Neuronal stem cell (in vitro differentiated cells): ENCODE data around the gene QRICH1.

ENCODE experiments used
- DNase-seq: peaks from one replicate; pipeline ENCODE4 v3.0.0-alpha.2; 2013; ENCODE audit warnings: low spot score
- H2AFZ ChIP-seq: one replicate; pipeline ENCODE4 v1.6.1; 2013; ENCODE audit warnings: mild to moderate bottlenecking, low read length, inconsistent platforms
- H2AK5ac ChIP-seq: 2 replicates; pipeline ENCODE4 v1.6.1; 2013; ENCODE audit warnings: low read depth, mild to moderate bottlenecking, inconsistent platforms, low read length, moderate library complexity, mixed read lengths
- H2BK120ac ChIP-seq: 2 replicates; pipeline ENCODE4 v1.6.1; 2013; ENCODE audit warnings: low read depth, mild to moderate bottlenecking, inconsistent platforms, low read length, moderate library complexity, mixed read lengths
- H2BK12ac ChIP-seq: one replicate; pipeline ENCODE4 v1.6.1; 2013; ENCODE audit warnings: low read length, inconsistent platforms
- H2BK15ac ChIP-seq: 2 replicates; pipeline ENCODE4 v1.6.1; 2013; ENCODE audit warnings: mild to moderate bottlenecking, low read length, inconsistent platforms, mixed read lengths
- H2BK5ac ChIP-seq: one replicate; pipeline ENCODE4 v1.6.1; 2013; ENCODE audit warnings: inconsistent platforms, mild to moderate bottlenecking, low read length, moderate library complexity
- H3K14ac ChIP-seq: one replicate; pipeline ENCODE4 v1.6.1; 2013; ENCODE audit warnings: low read length, inconsistent platforms
- H3K18ac ChIP-seq: 2 replicates; pipeline ENCODE4 v1.6.1; 2013; ENCODE audit warnings: low read length, inconsistent platforms
- H3K23ac ChIP-seq: 2 replicates; pipeline ENCODE4 v1.6.1; 2013; ENCODE audit warnings: low read depth, mild to moderate bottlenecking, mixed read lengths, low read length, inconsistent platforms; ENCODE audit not compliant: poor library complexity
- H3K27ac ChIP-seq: replicated peaks from 3 replicates; pipeline ENCODE4 v1.5.1; 2013; ENCODE audit warnings: low read length, inconsistent platforms
- H3K27me3 ChIP-seq, 3 experiments: 2 replicates each; pipeline ENCODE4 v1.6.1; 2013; ENCODE audit warnings: low read length in 3 of 3, mild to moderate bottlenecking in 2 of 3, inconsistent platforms in 1 of 3, low read depth in 1 of 3, mixed read lengths in 1 of 3, moderate library complexity in 1 of 3; ENCODE audit not compliant: control insufficient read depth in 3 of 3, insufficient read depth in 3 of 3
- H3K36me3 ChIP-seq, 2 donors: replicated peaks in 1 of 2; 2 replicates each; pipeline ENCODE4 v1.6.1; 2013; ENCODE audit warnings: low read length in 2 of 2; ENCODE audit not compliant: control insufficient read depth in 2 of 2, insufficient read depth in 2 of 2
- H3K4ac ChIP-seq: 2 replicates; pipeline ENCODE4 v1.6.1; 2013; ENCODE audit warnings: inconsistent platforms, mild to moderate bottlenecking, low read length, moderate library complexity
- H3K4me1 ChIP-seq, 2 donors: 1 replicate in 1 of 2; 2 replicates in 1 of 2; pipeline ENCODE4 v1.6.1; 2013; ENCODE audit warnings: low read length in 2 of 2, low read depth in 1 of 2; ENCODE audit not compliant: control insufficient read depth in 2 of 2, insufficient read depth in 1 of 2
- H3K4me2 ChIP-seq: one replicate; pipeline ENCODE4 v1.6.1; 2013; ENCODE audit warnings: mild to moderate bottlenecking, low read length, inconsistent platforms; ENCODE audit not compliant: insufficient read depth, poor library complexity, severe bottlenecking
- H3K4me3 ChIP-seq, 2 donors: 2 replicates each; pipeline ENCODE4 v1.5.1; 2013; ENCODE audit warnings: low read length in 2 of 2, mild to moderate bottlenecking in 2 of 2, inconsistent platforms in 1 of 2, moderate library complexity in 1 of 2
- H3K79me1 ChIP-seq: one replicate; pipeline ENCODE4 v1.6.1; 2013; ENCODE audit warnings: low read depth, mild to moderate bottlenecking, inconsistent platforms, low read length, moderate library complexity
- H3K9ac ChIP-seq: one replicate; pipeline ENCODE4 v1.6.1; 2013; ENCODE audit warnings: mild to moderate bottlenecking, low read depth, low read length, inconsistent platforms; ENCODE audit not compliant: poor library complexity
- H3K9me3 ChIP-seq, 2 donors: replicated peaks in 1 of 2; 2 replicates each; pipeline versions ENCODE3 to v1.6.1; 2013; ENCODE audit warnings: low read length in 2 of 2, mild to moderate bottlenecking in 2 of 2, inconsistent platforms in 1 of 2, low read depth in 1 of 2, mixed read lengths in 1 of 2, moderate library complexity in 1 of 2; ENCODE audit not compliant: control insufficient read depth in 2 of 2, insufficient read depth in 1 of 2
- H4K8ac ChIP-seq: one replicate; pipeline ENCODE4 v1.6.1; 2013; ENCODE audit warnings: low read depth, mild to moderate bottlenecking, inconsistent platforms, low read length, moderate library complexity
- H4K91ac ChIP-seq: one replicate; pipeline ENCODE4 v1.6.1; 2013; ENCODE audit warnings: low read length, low read depth, mild to moderate bottlenecking, inconsistent platforms; ENCODE audit not compliant: poor library complexity
- WGBS, 2 donors: extraction: QIAGEN DNeasy Blood & Tissue Kit; methylation state at CpG; one replicate each; pipeline ENCODE4 v1.1.7; 2013; ENCODE audit warnings: missing lambda C conversion rate in 2 of 2, mixed read lengths in 1 of 2; ENCODE audit not compliant: insufficient read length in 2 of 2, insufficient replicate concordance in 1 of 2; ENCODE audit errors: extremely low coverage in 2 of 2; 5-methylcytosine and 5-hydroxymethylcytosine counted together

The QRICH1 gene

DNA sequence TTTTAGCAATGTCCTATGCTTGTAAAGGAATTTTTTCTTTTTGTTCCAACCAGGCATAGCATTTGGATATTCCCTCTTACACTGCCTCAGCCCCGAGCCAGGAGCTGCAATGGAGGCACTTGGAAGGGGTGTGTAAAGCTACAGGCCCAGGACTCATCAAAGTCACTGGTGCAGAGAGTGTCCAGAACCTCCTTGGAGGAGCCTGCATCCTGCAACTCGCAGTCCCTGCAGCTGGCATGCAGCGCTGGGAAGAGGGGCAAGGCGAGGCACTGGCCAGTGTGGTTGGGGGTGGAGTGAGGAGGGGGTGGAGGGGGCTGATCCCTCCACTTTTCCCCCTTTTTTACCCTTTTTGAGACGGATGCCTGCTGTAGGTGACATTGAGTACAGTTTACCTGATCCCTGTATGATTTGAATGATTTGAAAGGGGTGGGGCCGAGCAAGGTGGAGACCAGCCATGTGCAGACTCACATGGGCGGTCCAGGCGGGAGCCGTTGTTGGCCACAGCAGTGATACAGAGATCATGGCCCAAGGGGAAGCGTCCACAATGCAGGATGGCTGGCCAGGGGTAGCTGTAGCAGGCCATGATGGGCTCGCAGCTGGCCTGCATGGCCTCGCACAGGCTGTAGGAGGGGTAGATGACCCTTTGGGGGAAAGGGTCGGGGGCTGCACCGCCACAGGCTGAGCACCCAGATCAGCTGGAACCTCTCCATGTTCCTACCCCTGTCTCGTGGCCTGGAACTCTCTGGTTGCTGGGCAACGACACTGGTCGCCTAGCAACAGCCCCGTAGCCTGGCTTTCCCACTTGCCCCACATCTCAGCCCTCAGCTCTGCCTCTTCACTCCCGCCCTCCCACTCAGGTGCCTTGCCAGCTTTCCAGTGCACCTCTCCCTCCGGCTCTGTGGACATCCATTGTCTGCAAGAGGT lies 95.9 kb downstream of the QRICH1 start:
- WGBS, 2 donors = no CpG with 5 or more reads among the region's 20 CpGs
- Histone ChIP-seq H4K91ac (no peak overlapping the region), H2BK15ac (no peak overlapping the region), H2AFZ (no peak overlapping the region), H3K9ac (peak overlapping the region; percentile 78), H3K27ac (peak overlapping the region; percentile 11), H3K23ac (peak overlapping the region; percentile 69), H2BK120ac (no peak overlapping the region), H3K9me3 (no peaks in the 10 kb centered on the region), H3K36me3 (peaks cover 4 to 22% of the 10 kb centered on the region in 2 donors), H2BK12ac (no peak overlapping the region), H2BK5ac (no peak overlapping the region), H3K4ac (no peak overlapping the region), H4K8ac (peak overlapping the region; percentile 75), H2AK5ac (peak overlapping the region; percentile 64), H3K4me3 (no peak overlapping the region), H3K4me2 (no peak overlapping the region), H3K18ac (peak overlapping the region; percentile 49), H3K14ac (no peak overlapping the region), H3K4me1 (peaks cover 20 to 27% of the 10 kb centered on the region in 2 donors), H3K79me1 (no peaks in the 10 kb centered on the region), H3K27me3 (no peaks in the 10 kb centered on the region)
- no peak for DNase-seq

DNA sequence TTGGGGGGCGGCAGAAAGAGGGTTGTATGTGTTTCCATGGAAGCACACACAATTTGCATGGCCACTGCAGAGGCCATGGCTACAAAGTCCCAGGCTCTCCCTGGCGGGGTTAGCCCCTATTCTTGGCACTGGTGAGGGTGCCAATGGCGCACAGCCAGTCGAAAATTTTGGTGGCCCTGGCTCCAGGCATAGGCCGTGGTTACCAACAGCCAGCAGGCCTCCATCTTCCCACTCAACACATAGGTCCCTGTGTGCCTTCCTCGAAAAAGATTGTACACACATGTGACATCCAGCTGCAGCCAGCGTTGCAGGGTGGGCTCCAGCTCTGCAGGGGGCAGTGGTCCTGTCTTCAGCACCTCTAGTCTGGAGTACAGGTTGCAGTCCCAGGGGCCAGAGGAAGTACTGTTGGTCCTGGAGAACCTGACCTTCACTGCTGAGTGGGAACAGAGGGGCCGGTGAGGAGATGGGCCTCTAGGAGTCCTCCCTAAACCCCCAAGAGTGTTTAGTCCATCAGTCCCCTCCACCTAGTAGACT lies 96.7 kb downstream of the QRICH1 start:
- Histone ChIP-seq H2BK5ac (peak overlapping the region; percentile 3), H3K9ac (no peak overlapping the region), H3K4me3 (no peak overlapping the region), H4K91ac (no peak overlapping the region), H2BK120ac (no peak overlapping the region), H3K18ac (peak overlapping the region; percentile 25), H2BK15ac (no peak overlapping the region), H2AK5ac (no peak overlapping the region), H3K4ac (no peak overlapping the region), H3K9me3 (no peaks in the 10 kb centered on the region), H3K23ac (peak overlapping the region; percentile 29), H3K4me1 (peaks cover 20 to 27% of the 10 kb centered on the region in 2 donors), H3K27me3 (no peaks in the 10 kb centered on the region), H2BK12ac (no peak overlapping the region), H2AFZ (no peak overlapping the region), H3K27ac (no peak overlapping the region), H3K4me2 (no peak overlapping the region), H3K79me1 (no peaks in the 10 kb centered on the region), H4K8ac (no peak overlapping the region), H3K14ac (no peak overlapping the region), H3K36me3 (peaks cover 2 to 22% of the 10 kb centered on the region in 2 donors)
- no peak for DNase-seq
- no CpG with 5 or more reads among the region's 8 CpGs for WGBS, 2 donors

DNA sequence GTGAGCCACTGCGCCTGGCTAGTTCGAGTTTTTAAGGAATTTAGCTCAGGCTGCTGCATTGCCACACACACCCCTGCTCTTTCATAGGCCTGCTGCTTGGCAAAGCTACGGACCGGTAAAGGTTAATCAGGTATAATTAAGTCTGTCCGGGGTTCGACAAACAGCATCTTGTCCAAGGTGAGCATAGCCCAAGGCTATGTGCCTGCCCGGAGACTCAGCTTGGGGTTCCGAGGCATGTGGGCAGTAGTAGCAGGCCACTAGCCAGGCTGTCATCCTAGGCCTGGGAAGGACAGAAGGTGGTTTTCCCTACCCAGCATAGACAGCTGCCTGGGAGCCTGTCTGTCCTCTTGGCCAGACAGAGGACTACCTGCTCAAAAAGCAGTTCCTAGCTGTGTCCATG lies 97.2 kb downstream of the QRICH1 start:
- no peak overlapping the region for H3K23ac ChIP-seq

DNA sequence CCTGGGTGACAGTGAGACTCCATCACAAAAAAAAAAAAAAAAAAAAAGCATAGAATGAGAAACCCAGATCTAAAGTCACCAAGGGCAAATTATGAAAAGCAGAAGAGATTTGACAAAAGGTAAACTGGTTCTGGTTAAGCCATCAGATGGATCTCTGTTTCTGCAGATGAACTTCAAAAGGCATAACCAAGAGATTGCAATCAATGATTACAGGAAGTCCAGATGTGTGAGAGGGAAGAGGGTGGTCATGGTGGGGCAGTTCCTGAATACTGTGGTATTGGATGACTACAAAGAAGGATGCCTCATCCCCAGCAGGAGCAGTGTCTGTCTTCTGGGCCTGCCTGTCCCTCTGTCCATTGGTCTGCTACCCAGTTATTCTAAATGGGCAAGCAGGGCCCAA lies 100.0 kb downstream of the QRICH1 start:
- Histone ChIP-seq H3K79me1 (peaks cover 10% of the 10 kb centered on the region), H3K23ac (no peak overlapping the region), H2BK120ac (no peak overlapping the region), H4K8ac (no peak overlapping the region), H4K91ac (no peak overlapping the region), H3K36me3 (peaks cover 2 to 28% of the 10 kb centered on the region in 2 donors), H3K27ac (no peak overlapping the region), H3K18ac (no peak overlapping the region), H3K4ac (no peak overlapping the region), H2BK15ac (no peak overlapping the region), H3K27me3 (no peaks in the 10 kb centered on the region), H3K14ac (no peak overlapping the region), H3K4me2 (no peak overlapping the region), H2BK5ac (no peak overlapping the region), H2AK5ac (no peak overlapping the region), H3K9me3 (no peaks in the 10 kb centered on the region), H2BK12ac (no peak overlapping the region), H3K4me1 (peaks cover 24 to 41% of the 10 kb centered on the region in 2 donors), H3K9ac (no peak overlapping the region), H3K4me3 (no peak overlapping the region), H2AFZ (no peak overlapping the region)
- no peak for DNase-seq

More for the DNA sequence above, 97.2 kb downstream of the QRICH1 start:
- no peak overlapping the region for H3K9ac ChIP-seq
- no peak overlapping the region for H3K27ac ChIP-seq
- peaks cover 1% of the 10 kb centered on the region for H3K79me1 ChIP-seq
- H2BK12ac ChIP-seq = no peak overlapping the region
- no peak for DNase-seq
- H4K8ac ChIP-seq = no peak overlapping the region
- no peak overlapping the region for H3K4ac ChIP-seq
- peaks cover 21 to 29% of the 10 kb centered on the region in 2 donors for H3K4me1 ChIP-seq
- H2AFZ ChIP-seq = no peak overlapping the region
- no peak overlapping the region for H4K91ac ChIP-seq
- no peak overlapping the region for H3K4me3 ChIP-seq
- no CpG with 5 or more reads among the region's 8 CpGs for WGBS, 2 donors
- no peak overlapping the region for H3K14ac ChIP-seq
- peak overlapping the region; percentile 3 for H2BK5ac ChIP-seq
- no peak overlapping the region for H3K4me2 ChIP-seq
- no peak overlapping the region for H2BK15ac ChIP-seq
- peaks cover 2 to 26% of the 10 kb centered on the region in 2 donors for H3K36me3 ChIP-seq
- H3K9me3 ChIP-seq = no peaks in the 10 kb centered on the region
- H2AK5ac ChIP-seq = no peak overlapping the region
- H3K27me3 ChIP-seq = no peaks in the 10 kb centered on the region
- H2BK120ac ChIP-seq = no peak overlapping the region
- no peak overlapping the region for H3K18ac ChIP-seq
